Measurements from ENCODE around the gene MRPL43. TPM values are rescaled to one million over a fixed set of nuclear protein-coding genes. Genes with fewer than 3 reads are reported as not detected.

MRPL43 gene
- total RNA-seq, 1 experiment from 2014 or later = 136 TPM

DNA sequence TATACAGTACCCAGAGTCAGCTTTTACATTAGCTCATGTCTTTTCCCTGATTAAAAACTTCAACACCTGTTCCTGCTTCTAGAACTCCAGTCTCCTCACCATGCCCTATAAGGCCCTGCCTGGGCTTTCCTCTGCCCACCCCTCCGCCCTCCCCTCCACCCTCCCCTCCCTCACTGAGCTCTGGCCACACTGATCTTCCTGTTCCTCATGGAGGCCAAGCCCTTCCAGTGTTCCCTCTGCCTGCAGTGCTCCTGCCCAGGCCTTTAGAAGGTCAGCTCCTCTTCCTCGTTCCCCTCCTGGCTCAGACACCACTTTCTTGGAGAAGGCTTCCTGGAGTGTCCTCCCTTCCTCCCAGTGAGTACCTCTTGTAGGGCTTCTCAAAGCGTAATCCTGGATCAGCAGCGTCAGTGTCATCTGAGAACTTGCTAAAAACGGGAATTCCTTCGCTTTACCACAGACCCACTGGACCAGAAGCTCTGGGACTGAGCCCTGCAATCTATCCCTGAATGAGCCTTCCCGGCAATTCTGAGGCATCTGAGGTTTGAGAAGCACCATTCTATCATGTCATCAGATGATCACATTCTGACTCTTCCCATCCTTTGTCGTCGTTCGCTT is 39.9 kb upstream of the MRPL43 start:
- H3K79me2 ChIP-seq (ENCODE audit: insufficient read depth, low read length) = no peaks in the 10 kb centered on the region; the same call in 1 of the 2 replicates

More for the DNA sequence above, 39.9 kb upstream of the MRPL43 start:
- Histone ChIP-seq H3K4me1 (ENCODE audit: control insufficient read depth in 1 of 2, insufficient read depth in 2 of 2, low read length in 2 of 2) (peaks cover 22 to 40% of the 10 kb centered on the region in 2 experiments), H3K9me3 (ENCODE audit: control insufficient read depth in 1 of 2, insufficient read depth in 1 of 2, low read depth in 1 of 2, low read length in 2 of 2) (no peaks in the 10 kb centered on the region), H3K27ac (ENCODE audit: low read depth, low read length) (no peak overlapping the region), H3K9ac (ENCODE audit: low read length) (no peak overlapping the region), H3K9me2 (ENCODE audit: insufficient read depth) (no peaks in the 10 kb centered on the region), H4K20me1 (ENCODE audit: insufficient read depth) (no peaks in the 10 kb centered on the region), H2AFZ (ENCODE audit: low read depth, low read length, poor library complexity, severe bottlenecking) (no peak overlapping the region), H3K36me3 (ENCODE audit: control insufficient read depth in 1 of 2, insufficient read depth in 2 of 2, low read length in 2 of 2) (no peaks in the 10 kb centered on the region), H3K4me3 (replicated peaks in 1 of 2; ENCODE audit: low read depth in 1 of 2, low read length in 2 of 2) (no peak overlapping the region), H3K27me3 (ENCODE audit: insufficient read depth, low read length) (no peaks in the 10 kb centered on the region), H3K4me2 (ENCODE audit: low read length) (no peak overlapping the region)
- intact Hi-C loops (cut with micrococcal nuclease) = no loop called here
- ChIA-PET CTCF (interaction anchor here (0.7 to 1.8 kb wide), 7 partner anchors 9 to 68 kb away, joined by 3 to 11 read pairs (median 5); no protein-coding TSS in a partner anchor), POLR2A (interaction anchor here (0.6 to 0.8 kb wide), 2 partner anchors 9 to 908 kb away, joined by 3 read pairs; no protein-coding TSS in a partner anchor), RAD21 (ENCODE audit: low non-redundant PET in 1 of 2, low total read pairs in 2 of 2, uncharacterized antibody in 2 of 2, unreplicated experiment in 2 of 2) (no interaction called here)
- no peak for ATAC-seq
- BruUV-seq (replicated peaks) = no TSS peak
- no peak for TF ChIP-seq SP1 (IDR thresholded peaks at IDR 0.05; ENCODE audit: low read depth)
- TF ChIP-seq FOSL1 (IDR thresholded peaks at IDR 0.05; ENCODE audit: low read depth) = no peak
- TF ChIP-seq, protein P1, sequence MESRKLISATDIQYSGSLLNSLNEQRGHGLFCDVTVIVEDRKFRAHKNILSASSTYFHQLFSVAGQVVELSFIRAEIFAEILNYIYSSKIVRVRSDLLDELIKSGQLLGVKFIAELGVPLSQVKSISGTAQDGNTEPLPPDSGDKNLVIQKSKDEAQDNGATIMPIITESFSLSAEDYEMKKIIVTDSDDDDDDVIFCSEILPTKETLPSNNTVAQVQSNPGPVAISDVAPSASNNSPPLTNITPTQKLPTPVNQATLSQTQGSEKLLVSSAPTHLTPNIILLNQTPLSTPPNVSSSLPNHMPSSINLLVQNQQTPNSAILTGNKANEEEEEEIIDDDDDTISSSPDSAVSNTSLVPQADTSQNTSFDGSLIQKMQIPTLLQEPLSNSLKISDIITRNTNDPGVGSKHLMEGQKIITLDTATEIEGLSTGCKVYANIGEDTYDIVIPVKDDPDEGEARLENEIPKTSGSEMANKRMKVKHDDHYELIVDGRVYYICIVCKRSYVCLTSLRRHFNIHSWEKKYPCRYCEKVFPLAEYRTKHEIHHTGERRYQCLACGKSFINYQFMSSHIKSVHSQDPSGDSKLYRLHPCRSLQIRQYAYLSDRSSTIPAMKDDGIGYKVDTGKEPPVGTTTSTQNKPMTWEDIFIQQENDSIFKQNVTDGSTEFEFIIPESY (IDR thresholded peaks at IDR 0.05; ENCODE audit: extremely low read depth, insufficient replicate concordance, low read length) = no peak
- no peak for TF ChIP-seq RAD21 (IDR thresholded peaks at IDR 0.05; ENCODE audit: low read depth)
- no peak for TF ChIP-seq POLR2A (IDR thresholded peaks at IDR 0.05; ENCODE audit: borderline replicate concordance, extremely low read depth, insufficient read depth, insufficient read length)
- TF ChIP-seq CEBPB (IDR thresholded peaks at IDR 0.05; ENCODE audit: low read depth) = no peak
- TF ChIP-seq, protein P2, sequence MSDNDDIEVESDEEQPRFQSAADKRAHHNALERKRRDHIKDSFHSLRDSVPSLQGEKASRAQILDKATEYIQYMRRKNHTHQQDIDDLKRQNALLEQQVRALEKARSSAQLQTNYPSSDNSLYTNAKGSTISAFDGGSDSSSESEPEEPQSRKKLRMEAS (IDR thresholded peaks at IDR 0.05) = no peak
- TF ChIP-seq ELF1 (IDR thresholded peaks at IDR 0.05; ENCODE audit: borderline replicate concordance, low read depth) = no peak
- no peak for TF ChIP-seq EZH2phosphoT487 (IDR thresholded peaks at IDR 0.05; ENCODE audit: borderline replicate concordance)
- no peak for TF ChIP-seq POLR2AphosphoS5 (IDR thresholded peaks at IDR 0.05; ENCODE audit: low read depth, low read length)
- TF ChIP-seq, protein P3, sequence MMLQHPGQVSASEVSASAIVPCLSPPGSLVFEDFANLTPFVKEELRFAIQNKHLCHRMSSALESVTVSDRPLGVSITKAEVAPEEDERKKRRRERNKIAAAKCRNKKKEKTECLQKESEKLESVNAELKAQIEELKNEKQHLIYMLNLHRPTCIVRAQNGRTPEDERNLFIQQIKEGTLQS (IDR thresholded peaks at IDR 0.05) = no peak
- no peak for TF ChIP-seq ZFX (IDR thresholded peaks at IDR 0.05)
- DNase-seq (ENCODE audit: low read depth, low spot score) = no peak

Data from HCT116 (cell line).